ENCODE results near the gene ABCG5. TPM values are rescaled to one million over a fixed set of nuclear protein-coding genes. Genes with fewer than 3 reads are reported as not detected.

ABCG5 gene
- total RNA-seq, 1 experiment from 2014 or later = not detected

- no peaks in the 10 kb centered on the region for H3K4me1 Mint-ChIP-seq (ENCODE audit: insufficient read depth, unreplicated experiment)
- H3K4me3 Mint-ChIP-seq (ENCODE audit: unreplicated experiment) = no peak overlapping the region
- CTCF ChIA-PET = interaction anchor here (0.9 kb wide), 1 partner anchor 196 kb away, joined by 3 read pairs; no protein-coding TSS in a partner anchor
- POLR2A ChIA-PET = no interaction called here
- no peaks in the 10 kb centered on the region for H3K27me3 Mint-ChIP-seq (ENCODE audit: insufficient read depth, unreplicated experiment)
- DNase-seq (ENCODE audit: unreplicated experiment) = no peak
- no TSS peak for BruUV-seq (replicated peaks)
- H3K9me3 Mint-ChIP-seq (ENCODE audit: unreplicated experiment) = no peaks in the 10 kb centered on the region
- H3K36me3 Mint-ChIP-seq (ENCODE audit: insufficient read depth, unreplicated experiment) = peaks cover 31% of the 10 kb centered on the region
- H3K27ac Mint-ChIP-seq (ENCODE audit: low read depth, unreplicated experiment) = no peak overlapping the region
- no peak for TF ChIP-seq CTCF (IDR thresholded peaks at IDR 0.05; ENCODE audit: unreplicated experiment)
- intact Hi-C loops (cut with micrococcal nuclease) = no loop called here
Measured at GRCh38 chr2:43802135-43802534, 36.5 kb downstream of the ABCG5 start.

- Mint-ChIP-seq H3K4me3 (ENCODE audit: unreplicated experiment) (no peak overlapping the region), H3K9me3 (ENCODE audit: unreplicated experiment) (no peaks in the 10 kb centered on the region), H3K36me3 (ENCODE audit: insufficient read depth, unreplicated experiment) (peaks cover 29% of the 10 kb centered on the region), H3K4me1 (ENCODE audit: insufficient read depth, unreplicated experiment) (no peaks in the 10 kb centered on the region), H3K27ac (ENCODE audit: low read depth, unreplicated experiment) (no peak overlapping the region), H3K27me3 (ENCODE audit: insufficient read depth, unreplicated experiment) (no peaks in the 10 kb centered on the region)
- ChIA-PET POLR2A (interaction anchor here (0.6 to 1.2 kb wide), 2 partner anchors 26 to 102 kb away, joined by 3 to 4 read pairs; partner anchors contain the start of gene DYNC2LI1), CTCF (no interaction called here)
- TF ChIP-seq CTCF (IDR thresholded peaks at IDR 0.05; ENCODE audit: unreplicated experiment) = no peak
- intact Hi-C loops (cut with micrococcal nuclease) = no loop called here
- DNase-seq (ENCODE audit: unreplicated experiment) = no peak
- BruUV-seq (replicated peaks) = no TSS peak
Measured at GRCh38 chr2:43800894-43801293, 37.7 kb downstream of the ABCG5 start.

- BruUV-seq (replicated peaks) = no TSS peak
- CTCF ChIA-PET = interaction anchor here (1.0 kb wide), 1 partner anchor 8 kb away, joined by 5 read pairs; no protein-coding TSS in a partner anchor
- intact Hi-C loops (cut with micrococcal nuclease) = no loop called here
- peak; percentile 10 for DNase-seq (ENCODE audit: unreplicated experiment)
- Mint-ChIP-seq H3K27ac (ENCODE audit: low read depth, unreplicated experiment) (no peak overlapping the region), H3K4me3 (ENCODE audit: unreplicated experiment) (no peak overlapping the region), H3K9me3 (ENCODE audit: unreplicated experiment) (no peaks in the 10 kb centered on the region), H3K4me1 (ENCODE audit: insufficient read depth, unreplicated experiment) (no peaks in the 10 kb centered on the region), H3K27me3 (ENCODE audit: insufficient read depth, unreplicated experiment) (no peaks in the 10 kb centered on the region), H3K36me3 (ENCODE audit: insufficient read depth, unreplicated experiment) (peaks cover 20% of the 10 kb centered on the region)
- POLR2A ChIA-PET = no interaction called here
- TF ChIP-seq CTCF (IDR thresholded peaks at IDR 0.05; ENCODE audit: unreplicated experiment) = no peak
Measured at GRCh38 chr2:43798300-43798699, 40.3 kb downstream of the ABCG5 start.

- intact Hi-C loops (cut with micrococcal nuclease) = no loop called here
- H3K27ac Mint-ChIP-seq (ENCODE audit: low read depth, unreplicated experiment) = no peak overlapping the region
- ChIA-PET POLR2A (interaction anchor here (0.7 kb wide), 1 partner anchor 167 kb away, joined by 4 read pairs; no protein-coding TSS in a partner anchor), CTCF (interaction anchor here (0.6 kb wide), 1 partner anchor 1554 kb away, joined by 6 read pairs; no protein-coding TSS in a partner anchor)
- no peak overlapping the region for H3K4me3 Mint-ChIP-seq (ENCODE audit: unreplicated experiment)
- peaks cover 29% of the 10 kb centered on the region for H3K36me3 Mint-ChIP-seq (ENCODE audit: insufficient read depth, unreplicated experiment)
- no peak for DNase-seq (ENCODE audit: unreplicated experiment)
- H3K4me1 Mint-ChIP-seq (ENCODE audit: insufficient read depth, unreplicated experiment) = no peaks in the 10 kb centered on the region
- BruUV-seq (replicated peaks) = no TSS peak
- no peaks in the 10 kb centered on the region for H3K9me3 Mint-ChIP-seq (ENCODE audit: unreplicated experiment)
- TF ChIP-seq CTCF (IDR thresholded peaks at IDR 0.05; ENCODE audit: unreplicated experiment) = no peak
- H3K27me3 Mint-ChIP-seq (ENCODE audit: insufficient read depth, unreplicated experiment) = no peaks in the 10 kb centered on the region
Measured at GRCh38 chr2:43796206-43796605, 42.4 kb downstream of the ABCG5 start.

Measured in MCF 10A (cell line).